ENCODE measurements around the gene NVL. TPM values are rescaled to one million over a fixed set of nuclear protein-coding genes. Genes with fewer than 3 reads are reported as not detected.
A peak's percentile ranks its signal among the peaks of the same experiment; 100 is the strongest.

NVL gene
- total and polyA plus RNA-seq, 10 of the 15 experiments (the other 5 are each of a cell fraction or from before 2014, with no cell fraction given) = 20.3 to 49.6 (median 35.2) TPM

- CTCF ChIA-PET = interaction anchor here (0.6 to 1.6 kb wide), 3 partner anchors 10 to 84 kb away, joined by 3 to 4 read pairs (median 3); no protein-coding TSS in a partner anchor
- in situ Hi-C loops (cut with MboI) = no loop called here
- intact Hi-C loops (cut with micrococcal nuclease; ENCODE audit: unreplicated experiment) = no loop called here
- Histone ChIP-seq H3K4me1 (ENCODE audit: control insufficient read depth, insufficient read depth, low read length) (peaks cover 46% of the 10 kb centered on the region), H4K20me1 (ENCODE audit: control insufficient read depth, insufficient read depth) (no peaks in the 10 kb centered on the region), H3K4me3 (no peak overlapping the region), H3K9ac (ENCODE audit: control insufficient read depth, insufficient read depth, low read length) (no peak overlapping the region), H3K27ac (ENCODE audit: control insufficient read depth, insufficient read depth) (no peak overlapping the region), H3K9me3 (replicated peaks; ENCODE audit: control insufficient read depth, insufficient read depth, low read length) (no peaks in the 10 kb centered on the region), H2AFZ (ENCODE audit: control insufficient read depth, low read depth, low read length) (no peak overlapping the region), H3K79me2 (ENCODE audit: control insufficient read depth, insufficient read depth, low read length) (no peaks in the 10 kb centered on the region), H3K27me3 (replicated peaks in 1 of 2; ENCODE audit: control insufficient read depth in 2 of 2, insufficient read depth in 2 of 2, low read length in 1 of 2) (no peaks in the 10 kb centered on the region), H3K4me2 (ENCODE audit: control insufficient read depth, insufficient read depth) (no peak overlapping the region), H3K36me3 (ENCODE audit: control insufficient read depth in 2 of 2, insufficient read depth in 2 of 2, low read length in 1 of 2) (peaks cover 4 to 26% of the 10 kb centered on the region in 2 experiments)
- TF ChIP-seq ZNF217 (IDR thresholded peaks at IDR 0.05) (no peak), POLR2AphosphoS5 (IDR thresholded peaks at IDR 0.05; ENCODE audit: low read length) (no peak)
- no TSS peak for BruUV-seq (replicated peaks)
- no peak for FAIRE-seq
- POLR2A ChIA-PET = interaction anchor here (0.6 kb wide), 1 partner anchor 11 kb away, joined by 4 read pairs; no protein-coding TSS in a partner anchor
- SMC1A ChIA-PET (ENCODE audit: uncharacterized antibody, unreplicated experiment) = interaction anchor here (0.7 to 4.5 kb wide), 7 partner anchors 9 to 550 kb away, joined by 3 to 41 read pairs (median 4); no protein-coding TSS in a partner anchor
- RAD21 ChIA-PET (ENCODE audit: unreplicated experiment) = no interaction called here
- WGBS (ENCODE audit: insufficient coverage, insufficient replicate concordance, low lambda C conversion rate, missing lambda C conversion rate) = 85% methylated on average over 3 of the region's 3 CpGs
- DNase-seq (ENCODE audit: low read depth, low spot score) = no peak
- ATAC-seq = no peak
These were observed 45.1 kb upstream of the NVL start for GRCh38 chr1:224375059-224375458.

GRCh38 chr1:224373008-224373590 is 43.1 kb upstream of the NVL start:
- POLR2A ChIA-PET = no interaction called here
- in situ Hi-C loops (cut with MboI) = no loop called here

More at GRCh38 chr1:224373008-224373590, 43.1 kb upstream of the NVL start:
- peaks cover 4 to 35% of the 10 kb centered on the region in 2 experiments for H3K36me3 ChIP-seq (ENCODE audit: control insufficient read depth in 2 of 2, insufficient read depth in 2 of 2, low read length in 1 of 2)
- FAIRE-seq (no peak), ATAC-seq (no peak), DNase-seq (ENCODE audit: low read depth, low spot score) (no peak)
- TF ChIP-seq SUPT20H (IDR thresholded peaks at IDR 0.05; ENCODE audit: borderline replicate concordance, control insufficient read depth, low read depth, low read length) (no peak), LARP7 (IDR thresholded peaks at IDR 0.05) (no peak), KLF5 (IDR thresholded peaks at IDR 0.05; ENCODE audit: partially characterized antibody) (no peak), SREBF2 (IDR thresholded peaks at IDR 0.05; ENCODE audit: low read length) (no peak), NR2C2 (IDR thresholded peaks at IDR 0.05; ENCODE audit: borderline replicate concordance, control insufficient read depth, insufficient read length, low read depth) (no peak), SMC3 (IDR thresholded peaks at IDR 0.05; ENCODE audit: borderline replicate concordance, low read length) (no peak)
- TF ChIP-seq, protein P1, sequence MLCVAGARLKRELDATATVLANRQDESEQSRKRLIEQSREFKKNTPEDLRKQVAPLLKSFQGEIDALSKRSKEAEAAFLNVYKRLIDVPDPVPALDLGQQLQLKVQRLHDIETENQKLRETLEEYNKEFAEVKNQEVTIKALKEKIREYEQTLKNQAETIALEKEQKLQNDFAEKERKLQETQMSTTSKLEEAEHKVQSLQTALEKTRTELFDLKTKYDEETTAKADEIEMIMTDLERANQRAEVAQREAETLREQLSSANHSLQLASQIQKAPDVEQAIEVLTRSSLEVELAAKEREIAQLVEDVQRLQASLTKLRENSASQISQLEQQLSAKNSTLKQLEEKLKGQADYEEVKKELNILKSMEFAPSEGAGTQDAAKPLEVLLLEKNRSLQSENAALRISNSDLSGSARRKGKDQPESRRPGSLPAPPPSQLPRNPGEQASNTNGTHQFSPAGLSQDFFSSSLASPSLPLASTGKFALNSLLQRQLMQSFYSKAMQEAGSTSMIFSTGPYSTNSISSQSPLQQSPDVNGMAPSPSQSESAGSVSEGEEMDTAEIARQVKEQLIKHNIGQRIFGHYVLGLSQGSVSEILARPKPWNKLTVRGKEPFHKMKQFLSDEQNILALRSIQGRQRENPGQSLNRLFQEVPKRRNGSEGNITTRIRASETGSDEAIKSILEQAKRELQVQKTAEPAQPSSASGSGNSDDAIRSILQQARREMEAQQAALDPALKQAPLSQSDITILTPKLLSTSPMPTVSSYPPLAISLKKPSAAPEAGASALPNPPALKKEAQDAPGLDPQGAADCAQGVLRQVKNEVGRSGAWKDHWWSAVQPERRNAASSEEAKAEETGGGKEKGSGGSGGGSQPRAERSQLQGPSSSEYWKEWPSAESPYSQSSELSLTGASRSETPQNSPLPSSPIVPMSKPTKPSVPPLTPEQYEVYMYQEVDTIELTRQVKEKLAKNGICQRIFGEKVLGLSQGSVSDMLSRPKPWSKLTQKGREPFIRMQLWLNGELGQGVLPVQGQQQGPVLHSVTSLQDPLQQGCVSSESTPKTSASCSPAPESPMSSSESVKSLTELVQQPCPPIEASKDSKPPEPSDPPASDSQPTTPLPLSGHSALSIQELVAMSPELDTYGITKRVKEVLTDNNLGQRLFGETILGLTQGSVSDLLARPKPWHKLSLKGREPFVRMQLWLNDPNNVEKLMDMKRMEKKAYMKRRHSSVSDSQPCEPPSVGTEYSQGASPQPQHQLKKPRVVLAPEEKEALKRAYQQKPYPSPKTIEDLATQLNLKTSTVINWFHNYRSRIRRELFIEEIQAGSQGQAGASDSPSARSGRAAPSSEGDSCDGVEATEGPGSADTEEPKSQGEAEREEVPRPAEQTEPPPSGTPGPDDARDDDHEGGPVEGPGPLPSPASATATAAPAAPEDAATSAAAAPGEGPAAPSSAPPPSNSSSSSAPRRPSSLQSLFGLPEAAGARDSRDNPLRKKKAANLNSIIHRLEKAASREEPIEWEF (IDR thresholded peaks at IDR 0.05; ENCODE audit: insufficient replicate concordance, low read depth, low read length) = no peak
- TF ChIP-seq, protein P2, sequence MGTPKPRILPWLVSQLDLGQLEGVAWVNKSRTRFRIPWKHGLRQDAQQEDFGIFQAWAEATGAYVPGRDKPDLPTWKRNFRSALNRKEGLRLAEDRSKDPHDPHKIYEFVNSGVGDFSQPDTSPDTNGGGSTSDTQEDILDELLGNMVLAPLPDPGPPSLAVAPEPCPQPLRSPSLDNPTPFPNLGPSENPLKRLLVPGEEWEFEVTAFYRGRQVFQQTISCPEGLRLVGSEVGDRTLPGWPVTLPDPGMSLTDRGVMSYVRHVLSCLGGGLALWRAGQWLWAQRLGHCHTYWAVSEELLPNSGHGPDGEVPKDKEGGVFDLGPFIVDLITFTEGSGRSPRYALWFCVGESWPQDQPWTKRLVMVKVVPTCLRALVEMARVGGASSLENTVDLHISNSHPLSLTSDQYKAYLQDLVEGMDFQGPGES (IDR thresholded peaks at IDR 0.05) = no peak
- no peak overlapping the region for H3K9ac ChIP-seq (ENCODE audit: control insufficient read depth, insufficient read depth, low read length)
- peaks cover 39% of the 10 kb centered on the region for H3K4me1 ChIP-seq (ENCODE audit: control insufficient read depth, insufficient read depth, low read length)
- H4K20me1 ChIP-seq (ENCODE audit: control insufficient read depth, insufficient read depth) = no peaks in the 10 kb centered on the region
- ChIA-PET SMC1A (ENCODE audit: uncharacterized antibody, unreplicated experiment) (interaction anchor here (0.7 kb wide), 1 partner anchor 16 kb away, joined by 3 read pairs; no protein-coding TSS in a partner anchor), CTCF (interaction anchor here (0.5 kb wide), 1 partner anchor 100 kb away, joined by 3 read pairs; no protein-coding TSS in a partner anchor), RAD21 (ENCODE audit: unreplicated experiment) (no interaction called here)
- no peaks in the 10 kb centered on the region; the same call in 1 of the 2 replicates for H3K79me2 ChIP-seq (ENCODE audit: control insufficient read depth, insufficient read depth, low read length)
- no TSS peak for BruUV-seq (replicated peaks)
- intact Hi-C loops (cut with micrococcal nuclease; ENCODE audit: unreplicated experiment) = no loop called here
- H3K4me2 ChIP-seq (ENCODE audit: control insufficient read depth, insufficient read depth) = no peak overlapping the region
- H3K27ac ChIP-seq (ENCODE audit: control insufficient read depth, insufficient read depth) = peak overlapping the region; percentile 16; the same call in 1 of the 2 replicates
- H2AFZ ChIP-seq (ENCODE audit: control insufficient read depth, low read depth, low read length) = no peak overlapping the region
- no peak overlapping the region for H3K4me3 ChIP-seq
- 84% methylated on average over 5 of the region's 5 CpGs for WGBS (ENCODE audit: insufficient coverage, insufficient replicate concordance, low lambda C conversion rate, missing lambda C conversion rate)
- no peaks in the 10 kb centered on the region for H3K9me3 ChIP-seq (replicated peaks; ENCODE audit: control insufficient read depth, insufficient read depth, low read length)
- H3K27me3 ChIP-seq (replicated peaks in 1 of 2; ENCODE audit: control insufficient read depth in 2 of 2, insufficient read depth in 2 of 2, low read length in 1 of 2) = no peaks in the 10 kb centered on the region
